HG03175 (cell line): Measurements from ENCODE around the gene ZAP70.

Experiments
- ATAC-seq: cut with Tn5 transposase; IDR thresholded peaks from one replicate; pipeline ENCODE4 v1.9.1; 2021; ENCODE audit warnings: mild to moderate bottlenecking, moderate library complexity; ENCODE audit not compliant: unreplicated experiment

The ZAP70 gene

GRCh38 chr2:97715951-97716694 is 2.7 kb downstream of the ZAP70 start:
- ATAC-seq: no peak

GRCh38 chr2:97716695-97717612 is 3.6 kb downstream of the ZAP70 start:
- no peak for ATAC-seq

DNA sequence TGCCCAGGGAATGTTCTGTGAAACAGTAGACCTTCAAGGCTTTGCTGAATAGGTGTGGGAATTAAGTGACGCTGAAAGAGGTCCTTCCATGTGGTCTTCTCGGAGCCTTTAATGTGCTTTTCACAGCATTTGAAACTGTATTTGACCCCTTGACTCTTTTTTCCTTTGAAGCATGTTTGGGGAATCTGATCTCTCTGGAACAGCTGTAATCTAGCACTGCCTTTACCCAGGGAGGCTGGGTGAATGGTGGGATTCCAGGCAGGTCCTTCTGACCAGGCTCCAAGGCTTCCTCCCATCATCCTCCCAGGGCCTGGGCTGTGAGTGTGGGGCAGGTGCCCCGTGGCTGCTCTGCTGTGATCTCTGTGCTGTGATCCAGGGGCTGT is 4.2 kb downstream of the ZAP70 start:
- ATAC-seq: no peak

DNA sequence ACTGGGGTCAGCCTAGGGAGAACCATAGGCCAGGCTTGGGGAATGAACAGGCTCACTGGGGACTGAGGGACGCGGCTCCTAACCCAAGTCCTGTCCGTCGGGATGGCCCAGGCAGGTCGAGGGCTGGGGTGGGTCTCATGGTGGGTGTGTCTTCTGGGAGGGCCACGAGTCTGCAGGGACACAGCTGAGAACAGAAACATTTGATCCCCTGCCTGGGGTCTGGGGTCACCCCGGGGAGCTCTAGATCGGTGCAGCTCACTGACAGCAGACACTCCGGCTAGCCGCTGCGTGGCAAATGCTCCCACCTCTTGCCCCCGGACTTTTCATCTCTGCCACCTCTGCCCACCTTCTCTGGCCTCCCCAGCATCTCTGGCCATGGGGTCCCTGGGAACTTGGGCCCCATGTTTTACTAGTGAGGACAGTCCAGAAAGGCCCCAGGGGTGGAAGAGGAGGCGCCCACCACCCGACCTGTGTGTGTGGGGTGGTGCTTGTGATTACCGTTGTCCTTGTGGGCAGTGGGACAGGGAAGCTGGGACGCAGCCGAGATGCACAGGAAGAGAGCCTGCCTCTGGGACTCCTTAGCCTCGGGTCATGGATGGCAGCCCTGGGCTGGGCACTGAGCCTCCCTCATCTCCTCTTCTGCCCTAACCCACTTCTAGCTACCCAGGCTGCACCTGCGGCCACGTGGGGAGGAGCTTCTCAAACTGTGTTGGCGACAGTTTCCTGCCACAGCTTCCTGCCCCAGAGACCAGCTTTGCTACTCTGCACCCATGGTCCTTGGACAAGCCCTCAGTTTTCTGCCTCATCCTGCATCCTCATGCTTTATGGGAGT is 4.9 kb downstream of the ZAP70 start:
- ATAC-seq: peak; percentile 80

GRCh38 chr2:97718942-97719341 is 5.6 kb downstream of the ZAP70 start:
- peak; percentile 18 for ATAC-seq

DNA sequence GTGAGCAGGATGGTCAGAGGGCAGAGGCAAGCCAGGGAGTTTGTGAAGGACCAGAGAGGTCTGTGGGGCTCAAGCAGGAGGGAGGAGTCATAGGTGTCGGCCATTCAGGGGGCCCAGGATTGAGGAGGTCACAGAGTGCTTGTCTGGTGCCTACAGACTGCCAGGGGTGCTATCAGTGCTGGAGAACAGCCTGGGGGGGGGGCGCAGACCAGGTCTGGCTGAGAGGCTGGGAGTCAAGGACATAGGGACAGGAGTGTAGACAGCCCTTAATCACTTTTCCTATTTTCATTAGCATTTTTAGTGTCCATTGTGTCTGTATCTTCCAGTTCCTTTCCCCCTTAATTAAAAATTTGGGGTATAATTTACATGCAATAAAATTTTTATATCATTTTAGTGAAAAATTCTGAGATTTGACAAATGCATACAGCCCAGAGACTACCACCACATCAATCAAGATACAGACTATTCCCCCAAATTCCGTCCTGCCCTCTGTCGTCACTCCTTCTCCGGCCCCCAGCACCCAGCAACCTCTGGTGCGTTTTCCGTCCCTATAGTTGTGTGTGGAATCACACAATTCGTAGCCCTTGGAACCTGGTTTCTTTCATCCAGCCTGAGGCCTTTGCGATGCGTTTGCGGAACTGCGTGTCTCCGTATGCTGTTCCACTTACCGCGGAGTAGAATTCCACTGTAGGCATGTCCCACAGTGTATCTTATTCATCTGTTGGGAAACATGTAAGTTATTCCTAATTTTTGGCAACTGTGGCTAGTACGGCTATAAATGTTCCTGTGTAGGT is 6.2 kb downstream of the ZAP70 start:
- ATAC-seq: no peak

DNA sequence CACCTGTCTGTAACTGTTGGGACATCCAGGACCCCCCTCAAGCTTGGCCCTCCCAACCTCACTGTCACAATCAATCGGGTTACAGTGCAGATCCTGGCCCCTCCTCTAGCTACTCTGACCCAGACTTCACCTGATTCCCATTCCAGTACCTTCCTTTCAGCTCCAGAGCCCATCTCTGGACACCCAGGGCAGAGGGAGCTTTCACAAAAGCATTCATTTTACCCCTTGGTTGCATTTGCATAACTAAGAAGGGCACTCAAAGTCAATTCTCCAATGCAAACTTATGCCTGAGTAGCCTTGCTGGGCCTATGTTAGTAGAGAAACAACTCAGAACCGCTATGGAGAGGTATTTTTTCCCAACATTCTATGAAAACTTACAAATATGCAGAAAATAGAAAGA is 7.4 kb downstream of the ZAP70 start:
- ATAC-seq: no peak

DNA sequence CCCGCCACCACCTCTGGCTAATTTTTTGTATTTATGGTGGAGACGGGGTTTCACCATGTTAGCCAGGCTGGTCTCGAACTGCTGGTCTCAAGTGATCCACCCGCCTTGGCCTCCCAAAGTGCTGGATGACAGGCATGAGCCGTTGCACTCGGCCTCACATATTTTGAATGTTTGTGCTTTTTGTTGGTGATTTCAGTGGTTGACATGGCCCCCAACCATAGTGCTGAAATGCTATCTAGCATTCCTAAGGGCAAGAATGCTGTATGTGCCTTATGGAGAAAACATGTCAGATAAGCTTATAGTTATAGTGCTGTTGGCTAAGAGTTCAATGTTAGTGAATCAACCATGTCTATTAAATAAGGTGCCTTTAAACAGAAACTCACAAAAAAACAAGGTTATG is 8.9 kb downstream of the ZAP70 start:
- no peak for ATAC-seq

DNA sequence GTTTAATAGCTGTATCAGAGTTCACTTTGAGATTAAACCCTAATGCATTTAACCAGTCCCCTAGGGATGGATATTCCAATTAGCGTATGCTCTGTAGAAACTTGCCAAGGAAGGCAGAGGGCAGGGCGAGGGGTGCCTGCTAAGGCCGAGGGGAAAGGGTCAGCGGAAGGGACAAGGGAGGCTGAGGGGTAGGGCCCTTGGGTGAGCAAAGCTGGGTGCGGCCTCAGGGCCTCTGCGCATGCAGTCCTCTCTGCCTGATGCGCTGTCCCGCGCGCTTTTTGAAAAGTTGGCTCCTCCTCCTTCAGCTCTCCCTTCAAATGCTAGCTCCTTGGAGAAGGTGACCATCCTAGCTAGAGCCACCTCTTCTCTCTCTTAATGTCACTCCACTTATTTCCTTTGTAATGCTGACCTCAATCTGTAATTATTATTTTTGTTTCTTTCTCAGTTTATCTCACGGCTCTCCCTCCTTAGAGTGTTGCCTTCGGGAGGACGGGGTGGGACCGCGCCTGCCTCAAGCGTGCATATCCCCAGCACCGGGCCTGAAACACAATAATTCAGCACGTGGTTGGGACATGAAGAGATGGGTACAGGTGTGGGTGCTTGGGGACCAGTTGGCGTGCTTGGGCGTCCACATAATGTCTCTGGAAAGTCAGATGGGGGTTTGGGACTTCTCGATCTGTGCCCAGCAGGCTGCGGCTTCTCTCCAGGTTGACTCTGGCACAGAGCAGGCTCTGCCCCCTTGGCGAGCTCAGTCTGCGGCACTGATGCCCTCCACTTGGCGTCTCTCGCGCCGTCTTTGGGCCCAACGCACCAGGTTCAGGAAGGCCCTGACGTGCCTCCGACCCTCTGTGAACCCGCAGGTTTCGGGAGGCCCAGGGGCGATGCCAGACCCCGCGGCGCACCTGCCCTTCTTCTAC is 10.0 kb downstream of the ZAP70 start:
- ATAC-seq: no peak

- ATAC-seq: no peak
Measured at GRCh38 chr2:97724073-97724410, 10.7 kb downstream of the ZAP70 start.

DNA sequence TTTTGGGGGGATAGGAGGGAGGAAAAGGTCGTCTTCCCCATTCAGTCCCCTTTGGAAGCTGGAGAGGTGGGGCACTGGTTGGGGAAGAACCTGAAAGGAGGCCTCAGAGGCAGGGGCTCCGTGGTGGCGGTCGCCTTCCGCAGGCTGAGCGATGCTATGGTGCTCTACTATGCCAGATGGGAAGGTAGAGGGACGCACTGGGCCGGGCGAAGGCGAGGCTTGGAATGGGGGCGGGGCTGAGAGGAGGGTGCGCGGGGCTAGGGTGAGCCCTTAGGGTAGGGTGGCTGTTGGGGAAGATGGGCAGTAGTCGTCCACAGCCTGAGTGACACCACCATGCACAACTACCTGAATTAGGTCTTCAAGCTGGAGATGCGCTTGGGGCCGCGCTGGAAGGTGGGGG is 11.1 kb downstream of the ZAP70 start:
- no peak for ATAC-seq

DNA sequence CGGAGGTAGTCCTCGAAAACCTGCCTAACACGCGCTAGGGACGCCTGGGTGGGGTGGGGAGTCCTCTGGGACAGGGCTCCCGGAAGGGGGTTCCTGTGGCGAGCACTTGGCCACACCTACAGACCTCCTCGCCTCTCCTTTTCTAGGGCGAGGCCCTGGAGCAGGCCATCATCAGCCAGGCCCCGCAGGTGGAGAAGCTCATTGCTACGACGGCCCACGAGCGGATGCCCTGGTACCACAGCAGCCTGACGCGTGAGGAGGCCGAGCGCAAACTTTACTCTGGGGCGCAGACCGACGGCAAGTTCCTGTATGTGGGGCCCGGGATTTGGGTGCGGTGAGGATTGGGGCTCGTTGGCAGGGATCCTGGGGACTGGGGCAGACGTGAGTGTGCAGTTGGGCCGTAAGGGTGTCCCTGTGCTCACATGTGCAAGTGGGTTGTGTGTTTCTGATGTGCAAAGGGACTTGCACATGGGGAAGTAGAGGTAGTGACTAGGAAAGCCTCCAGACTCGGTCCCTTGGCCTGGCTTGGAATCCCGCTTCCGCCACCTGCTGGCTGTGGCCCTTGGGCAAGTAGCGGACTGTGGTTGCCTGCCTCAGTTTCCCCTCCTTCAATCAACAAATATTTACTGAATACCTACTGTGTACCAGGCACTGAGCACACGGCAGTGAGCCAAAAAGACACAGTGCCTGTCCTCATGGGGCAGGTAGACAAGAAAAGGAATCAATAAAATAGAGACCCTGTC is 11.7 kb downstream of the ZAP70 start:
- no peak for ATAC-seq

- no peak for ATAC-seq
Measured at GRCh38 chr2:97726261-97727064, 13.1 kb downstream of the ZAP70 start.

DNA sequence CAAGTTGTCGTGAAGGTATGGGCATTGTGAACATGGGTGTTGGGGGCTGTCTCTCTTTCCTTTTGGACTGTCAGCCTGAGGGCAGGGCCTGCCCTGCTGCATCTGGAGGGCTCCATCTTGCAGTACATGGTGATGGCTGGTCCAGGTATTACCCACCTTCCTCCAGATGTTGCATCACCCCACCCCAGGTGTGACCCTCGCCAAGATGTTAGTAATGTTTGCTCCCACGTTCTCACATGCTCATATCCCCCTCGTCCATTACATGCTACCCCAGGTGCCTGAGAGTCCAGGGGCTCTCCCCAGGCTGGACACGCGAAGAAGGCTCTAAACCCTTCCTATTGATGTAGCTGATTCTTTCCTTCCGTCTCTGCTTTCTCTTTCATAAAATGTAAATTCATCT is 13.9 kb downstream of the ZAP70 start:
- ATAC-seq: no peak

- no peak for ATAC-seq
Measured at GRCh38 chr2:97728091-97728731, 14.8 kb downstream of the ZAP70 start.

GRCh38 chr2:97730245-97730644 is 16.9 kb downstream of the ZAP70 start:
- ATAC-seq: no peak

GRCh38 chr2:97731274-97732020 is 18.1 kb downstream of the ZAP70 start:
- no peak for ATAC-seq
